GM18526 (cell line): ENCODE data around the gene SMARCAD1.

ENCODE experiments used
- POLR2A ChIP-seq: IDR thresholded peaks from 3 replicates; pipeline ENCODE4 v1.6.1; 2011; ENCODE audit not compliant: insufficient read length; ENCODE audit errors: extremely low read depth

SMARCAD1 gene

DNA sequence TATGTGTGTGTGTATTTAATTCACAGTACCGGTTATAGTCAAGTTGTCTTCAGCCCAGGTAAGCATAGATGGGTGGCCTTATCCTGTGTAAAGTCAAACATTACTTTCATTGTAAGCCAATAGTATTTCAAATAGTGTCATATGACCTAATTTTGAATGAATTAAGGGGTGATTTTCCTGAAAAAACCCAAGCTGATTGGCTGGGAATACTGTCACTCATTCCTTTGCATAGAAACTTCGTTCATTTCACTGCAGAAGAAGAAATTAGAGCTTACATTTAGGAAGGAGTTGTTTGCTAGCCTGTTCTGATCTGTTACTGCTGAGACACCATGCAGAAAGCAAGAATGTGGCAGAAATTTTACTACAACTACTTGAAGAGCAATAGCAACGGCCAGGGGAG is 45.4 kb downstream of the SMARCAD1 start:
- TF ChIP-seq POLR2A: no peak

GRCh38 chr4:94256144-94256783 is 48.6 kb downstream of the SMARCAD1 start:
- TF ChIP-seq POLR2A: no peak

DNA sequence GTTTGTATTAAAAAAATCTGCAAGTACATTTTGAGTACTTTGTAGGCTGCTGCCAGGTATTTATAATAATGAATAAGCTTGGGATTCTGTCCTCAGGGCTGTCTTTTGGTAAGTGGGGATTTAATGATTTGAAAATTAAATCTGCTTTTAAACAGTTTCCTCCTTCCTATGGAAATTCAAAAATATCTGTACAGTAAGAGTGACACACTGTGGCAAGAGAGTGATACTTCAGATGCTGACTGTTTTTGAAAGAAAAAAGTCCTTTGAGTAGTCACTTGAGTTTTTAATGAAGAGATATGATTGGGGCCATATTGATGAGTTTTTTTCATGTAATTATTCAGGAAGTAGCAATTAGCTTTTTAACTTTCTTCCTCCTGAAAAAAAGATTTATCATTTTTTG is 49.2 kb downstream of the SMARCAD1 start:
- no peak for TF ChIP-seq POLR2A

- TF ChIP-seq POLR2A: no peak
Measured at GRCh38 chr4:94262163-94263016, 54.7 kb downstream of the SMARCAD1 start.

GRCh38 chr4:94267037-94267436 is 59.4 kb downstream of the SMARCAD1 start:
- TF ChIP-seq POLR2A: no peak

GRCh38 chr4:94271248-94271647 is 63.6 kb downstream of the SMARCAD1 start:
- no peak for TF ChIP-seq POLR2A

DNA sequence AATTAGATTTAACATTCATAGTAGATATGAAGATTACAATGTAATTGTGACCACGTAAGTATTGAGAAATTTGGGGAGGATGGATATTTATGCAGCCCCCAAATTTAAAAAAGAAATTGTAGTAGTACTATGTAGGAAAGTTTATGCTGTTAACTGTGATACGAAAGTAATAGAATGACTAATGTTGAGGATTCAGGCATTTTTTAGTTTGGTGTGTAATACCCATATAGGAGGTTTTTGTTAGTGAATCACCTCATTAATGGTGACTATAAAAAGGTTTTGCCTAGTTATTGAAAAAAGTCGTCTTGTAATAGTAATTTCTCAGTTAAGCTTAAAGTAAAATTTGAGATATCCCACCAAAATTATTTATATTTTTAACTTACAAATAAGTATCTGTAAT is 67.2 kb downstream of the SMARCAD1 start:
- TF ChIP-seq POLR2A: no peak

DNA sequence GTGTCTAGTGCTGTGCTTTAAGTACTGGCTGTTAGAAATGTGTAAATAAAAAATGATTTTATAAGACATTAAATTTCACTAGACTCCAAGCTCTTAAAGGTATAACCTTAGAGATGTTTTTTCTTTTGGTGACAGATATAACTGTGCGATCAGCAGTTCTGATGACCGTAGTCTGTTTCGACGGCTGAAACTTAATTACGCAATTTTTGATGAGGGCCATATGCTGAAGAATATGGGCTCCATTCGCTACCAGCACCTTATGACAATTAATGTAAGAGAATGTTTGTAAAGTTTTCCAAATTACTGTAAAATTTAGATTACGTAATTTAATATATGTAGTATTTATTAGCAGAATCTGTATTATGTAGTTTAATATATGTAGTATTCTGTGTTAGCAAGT is 68.5 kb downstream of the SMARCAD1 start:
- TF ChIP-seq POLR2A: no peak

- no peak for TF ChIP-seq POLR2A
Measured at GRCh38 chr4:94277534-94277933, 69.9 kb downstream of the SMARCAD1 start.

- no peak for TF ChIP-seq POLR2A
Measured at GRCh38 chr4:94278781-94279180, 71.1 kb downstream of the SMARCAD1 start.

- TF ChIP-seq POLR2A: no peak
Measured at GRCh38 chr4:94284889-94285288, 77.2 kb downstream of the SMARCAD1 start.

- TF ChIP-seq POLR2A: no peak
Measured at GRCh38 chr4:94285666-94286065, 78.0 kb downstream of the SMARCAD1 start.

DNA sequence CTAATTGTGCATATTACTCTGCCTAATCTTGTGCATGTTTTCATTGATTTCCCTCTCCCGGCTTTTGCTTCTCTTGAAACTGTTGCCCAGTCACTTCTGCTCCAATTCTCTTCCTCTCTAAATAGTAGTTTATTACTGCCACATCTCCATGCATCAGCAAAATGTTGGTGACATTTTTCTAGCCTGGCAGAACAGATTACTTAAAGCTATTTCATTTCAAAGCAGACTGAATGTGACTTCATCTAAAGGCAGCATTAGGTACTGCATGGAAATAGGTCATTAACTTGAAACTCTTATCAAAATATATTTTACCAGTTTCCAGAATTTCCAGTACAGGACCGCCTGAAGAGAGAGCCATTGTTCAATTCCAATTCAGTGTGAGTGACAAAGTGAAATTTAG is 82.6 kb downstream of the SMARCAD1 start:
- no peak for TF ChIP-seq POLR2A

- no peak for TF ChIP-seq POLR2A
Measured at GRCh38 chr4:94298725-94299252, 91.1 kb downstream of the SMARCAD1 start.

DNA sequence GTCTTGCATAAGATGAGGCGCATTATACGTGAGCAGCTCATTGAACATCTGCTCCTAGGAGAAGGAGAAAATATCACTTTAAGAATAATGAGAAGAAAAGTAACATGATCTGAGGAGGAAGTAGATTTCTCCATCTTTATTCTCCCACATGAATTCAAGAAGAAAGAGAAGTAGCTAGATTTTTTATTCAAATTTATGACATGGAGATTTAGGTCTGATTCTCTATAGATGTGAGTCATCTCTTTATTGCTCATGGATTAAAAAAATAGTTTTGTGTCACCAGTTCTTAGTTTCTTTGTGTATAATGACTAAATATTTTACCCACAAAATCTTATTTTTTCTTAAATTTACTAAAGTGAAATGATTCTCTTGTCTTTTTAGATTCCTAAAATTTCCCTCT is 94.5 kb downstream of the SMARCAD1 start:
- no peak for TF ChIP-seq POLR2A

- no peak for TF ChIP-seq POLR2A
Measured at GRCh38 chr4:94304365-94304971, 96.8 kb downstream of the SMARCAD1 start.

DNA sequence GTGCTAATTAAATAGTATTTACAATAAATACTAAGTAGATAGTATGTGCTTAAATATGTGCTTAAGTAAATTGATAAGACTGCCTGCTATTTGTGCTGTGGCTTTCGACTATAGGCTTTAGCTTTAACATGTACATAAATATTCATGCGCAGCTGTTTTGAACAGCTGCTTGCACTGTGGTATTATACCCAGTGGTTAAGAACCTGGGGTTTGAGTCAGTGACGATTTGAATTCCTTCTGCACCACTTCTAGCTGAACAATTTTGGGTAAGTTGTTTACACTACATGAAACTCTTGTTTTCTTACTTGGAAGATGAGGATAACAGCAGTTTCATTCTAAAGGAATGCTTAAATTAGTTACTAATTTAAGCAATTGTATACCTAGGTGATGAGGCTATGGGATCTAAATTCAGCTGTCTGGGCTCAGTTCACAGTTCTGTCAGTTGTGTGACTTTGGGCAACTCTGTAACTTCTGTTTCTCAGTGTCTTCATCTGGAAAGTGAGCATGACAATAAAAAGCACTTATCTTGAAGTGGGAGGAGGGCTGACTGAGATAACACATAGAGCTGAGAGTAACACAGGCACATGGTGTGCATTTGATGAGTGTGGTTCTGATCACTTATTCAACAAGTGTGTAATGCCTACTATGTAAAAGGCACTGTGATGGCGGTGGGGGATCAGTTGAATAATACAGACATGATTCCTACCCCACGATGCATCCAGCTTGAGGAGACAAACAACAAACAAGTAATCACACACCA is 98.0 kb downstream of the SMARCAD1 start:
- TF ChIP-seq POLR2A: no peak
